Panc1 (cell line): ENCODE data around the gene SLCO4A1. TPM values are rescaled to one million over a fixed set of nuclear protein-coding genes. Genes with fewer than 3 reads are reported as not detected.

ENCODE experiments used
- ATAC-seq: fragments of 200-7000 bp; cut with Tn5 transposase; 2 replicates; pipeline ENCODE4 v1.9.1; 2020; ENCODE audit warnings: mild to moderate bottlenecking, moderate library complexity
- BruUV-seq: library from RNA; stranded (reverse); fragments of 400-500 nt; replicated peaks from 2 replicates; lab custom pipeline; 2021; lab: Mats Ljungman, UMichigan
- CTCF ChIA-PET: fragments of 300-600 bp; sonication (Branson Sonifier 250); formaldehyde crosslinking; loops from one replicate; lab custom pipeline; 2022; ENCODE audit warnings: antibody characterized with exemption; lab: Charles Lee
- POLR2A ChIA-PET: fragments of 300-600 bp; sonication (Branson Sonifier 250); formaldehyde crosslinking; loops from one replicate; lab custom pipeline; 2022; ENCODE audit warnings: antibody characterized with exemption; lab: Charles Lee
- DNase-seq: peaks from one replicate; pipeline ENCODE4 v3.0.0-alpha.2; 2010; ENCODE audit warnings: low read depth, low spot score
- H3K27ac ChIP-seq: 2 replicates; pipeline ENCODE4 v1.5.1; 2011; ENCODE audit warnings: mild to moderate bottlenecking, low read length, inconsistent platforms
- H3K27me3 ChIP-seq: fragments of 200-500 bp; sonication (Bioruptor generic); 2 replicates; pipeline ENCODE4 v1.6.0; 2014; ENCODE audit warnings: low read length, inconsistent platforms; ENCODE audit not compliant: control insufficient read depth, insufficient read depth
- H3K36me3 ChIP-seq: fragments of 200-500 bp; sonication (Bioruptor generic); 2 replicates; pipeline ENCODE4 v1.5.1; 2014; ENCODE audit warnings: inconsistent platforms, mild to moderate bottlenecking, low read length, moderate library complexity; ENCODE audit not compliant: control insufficient read depth, insufficient read depth
- H3K4me1 ChIP-seq: 2 replicates; pipeline ENCODE4 v1.5.1; 2011; ENCODE audit warnings: inconsistent platforms, mild to moderate bottlenecking, low read length, moderate library complexity; ENCODE audit not compliant: control insufficient read depth, insufficient read depth
- H3K4me3 ChIP-seq, 2 experiments: 2 replicates each; pipeline ENCODE4 v1.5.1; 2011 to 2012; ENCODE audit warnings: low read depth in 2 of 2, low read length in 2 of 2, mild to moderate bottlenecking in 2 of 2, inconsistent platforms in 1 of 2, moderate library complexity in 1 of 2
- H3K9me3 ChIP-seq: fragments of 200-500 bp; sonication (Bioruptor generic); 2 replicates; pipeline ENCODE4 v1.5.1; 2014; ENCODE audit warnings: low read depth, mild to moderate bottlenecking, inconsistent platforms, low read length, moderate library complexity; ENCODE audit not compliant: control insufficient read depth, insufficient read depth
- CTCF ChIP-seq: fragments of 450-650 bp; IDR thresholded peaks from 2 replicates; pipeline ENCODE4 v1.5.1; 2017; ENCODE audit warnings: mild to moderate bottlenecking
- POLR2AphosphoS5 ChIP-seq: IDR thresholded peaks from 2 replicates; pipeline ENCODE4 v1.6.1; 2012; ENCODE audit warnings: mild to moderate bottlenecking, low read depth, low read length, moderate library complexity
- REST ChIP-seq, 2 experiments: IDR thresholded peaks; 2 replicates each; pipeline ENCODE4 v1.6.1; 2011 to 2012; ENCODE audit warnings: low read depth in 2 of 2, control low read depth in 1 of 2, low read length in 1 of 2, mild to moderate bottlenecking in 1 of 2, moderate library complexity in 1 of 2; ENCODE audit not compliant: insufficient read depth in 1 of 2
- SIN3A ChIP-seq: IDR thresholded peaks from 2 replicates; pipeline ENCODE4 v1.6.1; 2012; ENCODE audit warnings: low read depth, mild to moderate bottlenecking, low read length, moderate library complexity, borderline replicate concordance; ENCODE audit not compliant: insufficient read depth
- TCF7L2 ChIP-seq: IDR thresholded peaks from 2 replicates; pipeline ENCODE4 v1.6.1; 2011; ENCODE audit warnings: mild to moderate bottlenecking, low read depth, low read length, inconsistent platforms
- in situ Hi-C: cut with HindIII; loops from 2 replicates; pipeline ENCODE4 v1.10.0; 2016; ENCODE audit warnings: low sequenced_read_pairs, low pct_unique_long_range_greater_than_20kb
- intact Hi-C: fragments of 100-400 bp; cut with micrococcal nuclease; formaldehyde crosslinking; loops from one replicate; pipeline ENCODE4 v1.10.0; 2022; ENCODE audit not compliant: unreplicated experiment
- total RNA-seq: library from RNA; stranded (reverse); gene quantifications from one replicate; pipeline ENCODE4 v1.2.1, GENCODE V29; 2021; ENCODE audit not compliant: unreplicated experiment

SLCO4A1 gene
- total RNA-seq, 1 experiment from 2014 or later, result 167 TPM

- no TSS peak for BruUV-seq
- H3K36me3 ChIP-seq, result no peaks in the 10 kb centered on the region; the same call in 1 of the 2 replicates
- peak overlapping the region in 1 of 2 experiments; percentile 32; a peak in 2 of 4 replicates for H3K4me3 ChIP-seq
- no peaks in the 10 kb centered on the region for H3K27me3 ChIP-seq
- H3K9me3 ChIP-seq, result no peaks in the 10 kb centered on the region
- peaks cover 70% of the 10 kb centered on the region for H3K4me1 ChIP-seq
- CTCF ChIA-PET, result interaction anchor here (0.9 to 2.2 kb wide), 2 partner anchors 85 to 90 kb away, joined by 4 to 13 read pairs; no protein-coding TSS in a partner anchor
- in situ Hi-C loops, result no loop called here
- ATAC-seq (peak; percentile 44), DNase-seq (peak; percentile 77)
- POLR2A ChIA-PET, result interaction anchor here (0.6 kb wide), 2 partner anchors 15 to 28 kb away, joined by 5 to 6 read pairs; no protein-coding TSS in a partner anchor
- peak overlapping the region; percentile 91 for H3K27ac ChIP-seq
- no peak for TF ChIP-seq SIN3A
- TF ChIP-seq REST (IDR thresholded peaks at IDR 0.05; ENCODE audit: insufficient read depth in 1 of 2, low read depth in 2 of 2, low read length in 1 of 2), result no peak
- no peak for TF ChIP-seq TCF7L2
- TF ChIP-seq POLR2AphosphoS5, result 0 out of 2 replicates have a peak, but pooled peaks have one; percentile 36
- peak; percentile 26; the same call in 1 of the 2 replicates for TF ChIP-seq CTCF
- intact Hi-C loops, result loop anchor here (5.0 kb wide), 1 partner anchor 37 kb away; no protein-coding TSS in a partner anchor
These were observed 62.1 kb downstream of the SLCO4A1 start for GRCh38 chr20:62704341-62704948.

GRCh38 chr20:62705627-62706026, 63.3 kb downstream of the SLCO4A1 start:
- no peak for ATAC-seq
- Histone ChIP-seq H3K27ac (peak overlapping the region; percentile 91), H3K9me3 (no peaks in the 10 kb centered on the region), H3K4me1 (peaks cover 70% of the 10 kb centered on the region), H3K27me3 (no peaks in the 10 kb centered on the region), H3K36me3 (peaks cover 3% of the 10 kb centered on the region; the same call in 1 of the 2 replicates), H3K4me3 (no peak overlapping the region)
- intact Hi-C loops, result no loop called here
- POLR2A ChIA-PET, result no interaction called here
- TF ChIP-seq REST (IDR thresholded peaks at IDR 0.05; ENCODE audit: insufficient read depth in 1 of 2, low read depth in 2 of 2, low read length in 1 of 2) (no peak), SIN3A (no peak), TCF7L2 (no peak), POLR2AphosphoS5 (no peak), CTCF (no peak)
- BruUV-seq, result no TSS peak
- CTCF ChIA-PET, result interaction anchor here (0.9 kb wide), 2 partner anchors 86 to 102 kb away, joined by 3 read pairs; no protein-coding TSS in a partner anchor
- DNase-seq, result no peak
- in situ Hi-C loops, result no loop called here
